Vagina (tissue), 2 donors: ENCODE results near the gene NINJ2.

Source experiments
- POLR2A ChIP-seq, 2 donors: fragments of 450-650 bp; IDR thresholded peaks; one replicate each; pipeline ENCODE4 v1.6.1; 2017; ENCODE audit warnings: antibody characterized with exemption in 2 of 2, mild to moderate bottlenecking in 2 of 2, moderate library complexity in 2 of 2
- TF ChIP-seq, protein P1 (sequence below), 3 experiments: fragments of 450-650 bp in 2 of 3; fragments of 200-600 bp in 1 of 3; sonication (generic) in 1 of 3; IDR thresholded peaks; one replicate each; pipeline ENCODE4 v1.5.1; 2017 to 2019; ENCODE audit warnings: antibody characterized with exemption in 3 of 3, mild to moderate bottlenecking in 2 of 3, moderate library complexity in 2 of 3

- TF ChIP-seq POLR2A (IDR thresholded peaks at IDR 0.05), result no peak
- TF ChIP-seq, protein P1, sequence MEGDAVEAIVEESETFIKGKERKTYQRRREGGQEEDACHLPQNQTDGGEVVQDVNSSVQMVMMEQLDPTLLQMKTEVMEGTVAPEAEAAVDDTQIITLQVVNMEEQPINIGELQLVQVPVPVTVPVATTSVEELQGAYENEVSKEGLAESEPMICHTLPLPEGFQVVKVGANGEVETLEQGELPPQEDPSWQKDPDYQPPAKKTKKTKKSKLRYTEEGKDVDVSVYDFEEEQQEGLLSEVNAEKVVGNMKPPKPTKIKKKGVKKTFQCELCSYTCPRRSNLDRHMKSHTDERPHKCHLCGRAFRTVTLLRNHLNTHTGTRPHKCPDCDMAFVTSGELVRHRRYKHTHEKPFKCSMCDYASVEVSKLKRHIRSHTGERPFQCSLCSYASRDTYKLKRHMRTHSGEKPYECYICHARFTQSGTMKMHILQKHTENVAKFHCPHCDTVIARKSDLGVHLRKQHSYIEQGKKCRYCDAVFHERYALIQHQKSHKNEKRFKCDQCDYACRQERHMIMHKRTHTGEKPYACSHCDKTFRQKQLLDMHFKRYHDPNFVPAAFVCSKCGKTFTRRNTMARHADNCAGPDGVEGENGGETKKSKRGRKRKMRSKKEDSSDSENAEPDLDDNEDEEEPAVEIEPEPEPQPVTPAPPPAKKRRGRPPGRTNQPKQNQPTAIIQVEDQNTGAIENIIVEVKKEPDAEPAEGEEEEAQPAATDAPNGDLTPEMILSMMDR (IDR thresholded peaks at IDR 0.05), result no peak
These were observed 88.6 kb downstream of the NINJ2 start for GRCh38 chr12:574475-575128.
